Hippocampal formation (tissue), 2 donors: Measurements from ENCODE around the gene PRKD2.
"Not testable (repeated sequence)": the region's sequence is repeated elsewhere in the genome, so short reads cannot be mapped to it uniquely, and the experiment has no call there.

ENCODE experiments used
- DNase-seq, 2 donors: peaks; one replicate each; lab custom pipeline; 2025; lab: John Stamatoyannopoulos, UW

PRKD2 gene

DNA sequence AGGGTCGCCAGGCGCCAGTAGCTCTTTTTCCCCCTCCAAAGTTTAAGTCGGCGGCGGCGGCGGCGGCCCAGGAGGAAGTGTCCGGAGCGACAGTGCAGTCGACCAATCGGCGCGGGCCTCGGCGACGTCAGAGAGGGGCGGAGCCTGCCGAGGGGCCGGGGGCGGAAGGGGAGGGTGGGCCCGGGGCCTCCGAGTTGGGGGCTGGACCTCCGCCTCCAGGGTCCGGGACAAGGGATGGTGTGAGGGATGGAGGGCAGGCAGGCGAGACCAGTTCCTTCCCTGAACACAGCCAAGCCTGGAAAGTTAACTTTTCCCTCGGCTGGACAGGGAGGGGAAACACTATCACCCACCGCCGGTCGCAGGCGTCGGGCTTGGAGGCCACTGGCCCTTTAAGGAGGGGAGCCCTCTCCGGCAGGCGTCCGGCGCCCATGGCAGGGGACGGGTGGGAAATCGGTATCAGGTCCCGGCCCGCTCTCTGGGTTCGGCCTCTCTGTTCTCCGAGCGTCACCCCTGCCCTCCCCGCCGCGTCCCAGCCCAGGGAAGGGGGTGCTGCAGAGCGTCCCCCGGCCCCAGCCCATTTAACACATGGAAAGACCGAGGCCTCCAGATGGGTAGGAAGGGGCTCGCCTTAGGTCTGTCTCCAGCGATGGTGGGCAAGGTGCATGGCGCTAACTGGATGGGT, at the start of gene PRKD2:
Gene PRKD2, minus strand, starts transcription at position 81 of the 682 bp plus-strand sequence. CDS start 744 bp downstream, outside the sequence.
- peak; percentile 40 to 78 for DNase-seq

DNA sequence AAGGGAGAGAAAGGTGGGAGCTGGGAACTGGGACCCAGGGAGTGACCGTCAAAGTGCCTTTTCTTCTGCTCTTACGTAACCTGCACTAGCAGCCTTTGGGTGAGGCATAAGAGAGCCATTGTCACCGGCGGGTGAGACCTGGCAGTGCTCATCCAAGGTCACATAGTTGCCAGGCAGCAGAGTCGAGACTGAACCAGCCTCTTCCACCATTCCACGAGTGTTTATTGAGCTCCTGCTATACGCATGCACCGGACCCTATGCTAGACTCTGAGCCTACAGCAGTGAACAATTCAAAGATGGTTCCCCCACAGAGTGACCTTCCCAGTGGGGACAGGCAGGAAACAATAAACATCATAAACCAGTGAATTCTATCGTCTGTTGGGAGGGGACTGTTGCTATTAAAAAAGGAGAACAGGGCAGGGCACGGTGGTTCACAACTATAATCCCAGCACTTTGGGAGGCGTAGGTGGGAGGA, 47.9 kb upstream of the PRKD2 start:
- no peak for DNase-seq

GRCh38 chr19:46762245-46762890, 45.5 kb upstream of the PRKD2 start:
- no peak for DNase-seq

GRCh38 chr19:46761418-46761831, 44.5 kb upstream of the PRKD2 start:
- no peak for DNase-seq

DNA sequence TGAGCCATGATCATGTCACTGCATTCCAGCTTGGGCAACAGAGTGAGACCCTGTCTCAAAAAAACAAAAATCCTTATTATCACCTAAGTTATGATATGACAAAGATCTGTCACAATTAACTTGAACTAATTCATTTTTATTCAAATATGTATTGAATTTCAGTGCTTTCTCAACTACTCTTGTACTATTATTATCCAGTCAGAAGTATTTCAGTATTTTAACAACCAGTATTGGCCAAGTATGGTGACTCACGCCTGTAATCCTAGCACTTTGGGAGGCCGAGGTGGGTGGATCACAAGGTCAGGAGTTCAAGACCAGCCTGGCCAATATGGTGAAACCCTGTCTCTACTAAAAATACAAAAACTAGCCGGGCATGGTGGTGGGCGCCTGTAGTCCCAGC, 44.0 kb upstream of the PRKD2 start:
- DNase-seq, result not testable (repeated sequence)

DNA sequence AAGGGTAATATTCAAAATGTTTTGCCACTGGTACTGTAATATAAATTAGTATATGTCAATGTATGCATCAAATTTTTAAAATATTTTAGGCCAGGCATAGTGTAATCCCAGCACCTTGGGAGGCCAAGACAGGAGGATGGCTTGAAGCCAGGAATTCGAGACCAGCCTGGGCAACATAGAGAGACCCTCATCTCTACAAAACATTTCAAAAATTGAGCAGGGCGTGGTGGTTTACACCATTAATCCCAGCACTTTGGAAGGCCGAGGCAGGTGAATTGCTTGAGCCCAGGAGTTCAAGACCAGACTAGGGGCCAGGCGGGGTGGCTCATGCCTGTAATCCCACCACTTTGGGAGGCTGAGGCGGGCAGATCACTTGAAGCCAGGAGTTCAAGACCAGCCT, 43.4 kb upstream of the PRKD2 start:
- DNase-seq, result no peak

DNA sequence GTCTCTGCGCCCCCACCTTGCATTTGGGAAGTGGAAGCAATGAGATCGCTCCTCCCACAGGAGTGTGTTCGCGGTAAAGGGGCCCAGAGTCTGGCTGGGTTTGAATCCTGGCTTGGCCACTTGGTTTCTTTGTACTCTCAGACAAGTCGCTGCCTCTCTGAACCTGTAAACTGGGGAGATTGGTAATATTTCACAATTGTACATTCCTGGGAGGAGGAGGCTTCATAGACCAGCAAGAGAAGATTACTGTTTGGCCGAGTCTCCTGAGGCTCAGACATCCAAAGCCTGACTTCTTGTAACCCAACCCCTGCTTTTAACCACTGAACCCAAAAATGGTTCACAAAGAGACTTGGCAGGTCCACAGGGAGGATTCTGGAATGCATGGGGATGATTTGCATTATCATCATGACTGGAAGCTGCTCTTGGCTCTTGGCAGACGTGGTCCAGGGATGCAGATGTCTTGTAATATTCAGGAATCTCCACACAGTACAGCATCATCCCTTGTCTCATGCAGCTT, 43.0 kb upstream of the PRKD2 start:
- no peak for DNase-seq

DNA sequence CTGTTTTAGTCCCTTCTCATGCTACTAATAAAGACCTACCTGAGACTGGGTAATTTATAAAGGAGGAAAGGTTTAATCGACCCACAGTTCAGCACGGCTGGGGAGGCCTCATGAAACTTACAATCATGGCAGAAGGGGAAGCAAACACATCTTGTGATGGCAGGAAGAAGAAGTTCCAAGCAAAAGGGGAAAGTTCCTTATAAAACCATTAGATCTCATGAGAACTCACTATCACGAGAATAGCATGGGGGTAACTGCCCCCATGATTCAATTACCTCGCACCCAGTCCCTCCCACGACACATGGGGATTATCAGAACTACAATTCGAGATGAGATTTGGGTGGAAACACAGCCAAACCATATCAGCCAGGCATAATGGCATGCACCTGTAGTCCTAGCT, 42.3 kb upstream of the PRKD2 start:
- DNase-seq, result no peak

GRCh38 chr19:46756544-46756888, 39.6 kb upstream of the PRKD2 start:
- DNase-seq, result no peak

GRCh38 chr19:46755853-46756543, 39.1 kb upstream of the PRKD2 start:
- DNase-seq, result no peak

- no peak for DNase-seq
Observed at GRCh38 chr19:46755077-46755852, 38.4 kb upstream of the PRKD2 start.

DNA sequence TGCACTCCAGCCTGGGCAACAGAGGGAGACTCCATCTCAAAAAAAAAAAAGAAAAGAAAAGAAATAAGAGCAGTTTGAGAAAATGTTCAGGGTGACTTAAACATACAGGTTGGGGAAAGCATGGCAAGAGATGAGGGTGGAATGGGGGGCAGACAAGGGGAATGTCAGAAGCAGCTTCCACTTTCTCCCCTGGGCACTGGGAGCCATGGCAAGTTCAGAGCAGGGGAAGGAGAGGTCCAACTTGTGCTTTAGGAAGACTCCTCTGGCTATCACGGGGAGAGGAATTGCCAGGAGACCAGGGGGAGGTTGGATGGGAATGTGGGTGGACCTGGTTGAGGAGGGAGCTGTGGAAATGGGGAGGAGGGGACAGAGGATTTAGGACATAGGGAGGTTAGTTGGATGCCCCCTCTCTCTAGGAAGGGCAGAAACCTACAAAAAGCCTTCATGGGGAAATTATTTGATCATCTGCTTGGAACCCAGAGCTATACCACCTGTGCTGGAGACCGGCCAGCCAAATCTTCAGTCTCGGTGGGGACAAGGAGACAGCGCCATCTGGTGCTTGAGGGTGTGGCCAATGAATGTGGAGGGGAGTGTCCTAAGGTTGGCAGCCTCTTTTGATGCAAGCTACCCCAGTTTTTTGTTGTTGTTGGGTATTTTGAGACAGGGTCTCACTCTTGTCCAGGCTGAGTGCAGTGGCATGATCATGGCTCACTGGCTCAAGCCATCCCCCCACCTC, 36.7 kb upstream of the PRKD2 start:
- no peak for DNase-seq

- peak in 1 of 2 donors; percentile 25 for DNase-seq
Observed at GRCh38 chr19:46748325-46749109, 31.6 kb upstream of the PRKD2 start.

DNA sequence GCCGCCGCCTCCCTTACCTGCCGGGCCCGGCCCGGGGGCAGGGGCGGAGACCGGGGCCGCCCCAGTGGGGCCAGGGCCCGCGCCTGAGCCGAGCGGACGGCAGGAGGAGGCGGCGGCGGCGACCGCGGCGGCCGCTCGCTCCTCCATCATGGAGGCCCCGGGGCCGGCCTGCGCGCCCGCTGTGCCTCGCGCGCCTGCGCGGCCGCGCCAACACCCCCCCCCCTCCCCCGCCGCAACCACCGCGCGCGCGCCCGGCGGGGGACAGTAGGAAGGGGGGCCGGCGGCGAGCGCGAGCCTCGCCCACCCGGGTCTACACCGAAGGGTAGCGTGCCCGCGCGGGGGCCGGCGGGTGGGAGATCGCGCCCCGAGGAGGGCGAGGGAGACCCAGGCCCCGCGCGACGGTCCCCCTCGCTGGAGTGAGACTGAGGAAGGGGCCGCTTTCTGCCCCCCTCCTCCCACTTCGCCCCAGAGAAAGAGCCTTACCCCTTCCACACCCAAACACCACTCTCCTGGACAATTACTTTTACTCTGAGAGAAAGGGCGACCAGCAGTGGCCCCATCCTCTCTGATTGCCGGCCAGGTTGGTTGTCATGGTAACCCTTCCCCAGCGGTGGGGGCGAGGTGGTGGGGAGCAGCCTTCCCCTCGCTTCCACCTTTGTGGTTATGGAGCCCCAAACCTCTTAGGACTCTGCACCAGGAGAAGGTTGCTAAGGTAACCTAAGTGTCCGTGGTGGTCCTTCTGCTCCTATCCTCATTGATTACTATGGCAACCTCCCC, 29.6 kb upstream of the PRKD2 start, which contains the start of gene STRN4:
Gene STRN4, minus strand, starts transcription at position 170 of the 777 bp plus-strand sequence. Its CDS starts 20 bp downstream, at position 150.
- peak; percentile 30 to 45 for DNase-seq

DNA sequence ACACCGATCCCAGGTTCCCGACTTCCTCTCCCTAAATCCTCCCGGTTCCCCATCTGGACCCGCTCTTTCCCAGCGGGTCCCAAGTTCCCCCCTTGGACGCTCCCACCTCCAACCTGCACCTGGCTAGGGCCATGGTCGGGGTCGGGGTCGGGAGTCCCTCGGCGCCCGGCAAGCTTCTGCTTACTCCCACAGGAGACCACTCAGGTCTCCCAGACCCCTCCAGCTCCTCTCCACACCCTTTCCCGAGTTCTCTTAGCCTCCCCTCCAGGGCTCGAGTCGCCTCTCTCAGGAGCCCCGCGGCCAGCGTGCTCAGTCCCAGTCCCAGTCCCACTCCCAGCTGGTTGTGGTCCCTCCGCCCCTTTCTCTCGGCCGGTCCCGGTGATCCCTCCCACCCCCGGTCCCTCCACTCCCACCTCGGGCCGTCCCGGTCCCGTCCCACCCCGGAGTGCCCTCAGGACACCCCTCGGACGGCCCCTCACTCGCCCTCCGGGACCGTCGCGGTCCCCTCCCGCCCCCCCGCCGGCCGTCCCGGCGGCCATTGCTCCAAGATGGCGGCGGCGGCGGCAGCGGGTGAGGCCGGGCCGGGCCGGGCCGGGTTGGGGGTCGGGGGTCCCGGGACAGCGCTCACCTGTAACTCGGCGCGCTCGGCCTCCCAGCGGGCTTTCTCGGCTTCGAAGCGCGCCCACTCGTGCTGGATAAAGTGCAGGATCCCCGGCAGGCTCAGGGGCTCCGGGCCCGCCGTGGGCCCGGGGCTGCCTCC, 28.8 kb upstream of the PRKD2 start, which contains the start of gene FKRP:
Gene FKRP, plus strand, starts transcription at position 537 of the 760 bp plus-strand sequence. CDS start 9,394 bp downstream, outside the sequence.
- DNase-seq, result peak in 1 of 2 donors; percentile 26

GRCh38 chr19:46745030-46745429, 28.1 kb upstream of the PRKD2 start:
- DNase-seq, result no peak

DNA sequence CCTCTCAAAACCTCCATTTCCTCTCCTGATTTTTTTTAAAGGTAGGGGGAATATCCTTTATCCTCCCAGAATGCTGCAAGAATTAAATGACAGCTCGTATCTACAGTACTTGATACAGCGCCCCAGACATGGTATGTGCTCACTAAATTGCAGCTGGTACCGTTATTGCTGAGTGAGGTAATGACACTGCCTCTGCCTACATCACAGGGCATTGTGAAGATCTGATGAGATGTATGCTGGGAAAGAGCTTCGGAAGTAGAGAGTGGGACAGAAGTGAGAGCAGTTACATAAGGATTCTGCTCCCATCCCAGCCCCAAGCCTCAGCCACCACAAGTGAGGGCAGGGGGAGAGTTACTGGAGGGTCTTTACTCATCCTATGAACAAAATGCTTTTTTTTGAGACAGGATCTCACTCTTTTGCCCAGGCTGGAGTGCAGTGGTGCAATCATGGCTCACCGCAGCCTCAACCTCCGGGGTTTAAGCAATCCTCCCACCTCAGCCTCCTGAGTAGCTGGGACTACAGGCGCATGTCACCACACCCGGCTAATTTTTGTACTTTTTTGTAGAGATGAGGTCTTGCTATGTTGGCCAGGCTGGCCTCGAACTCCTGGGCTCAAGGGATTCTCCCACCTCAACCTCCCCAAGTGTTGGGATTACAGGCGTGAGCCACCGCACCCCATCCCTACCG, 27.2 kb upstream of the PRKD2 start:
- DNase-seq, result no peak

GRCh38 chr19:46742926-46743480, 26.1 kb upstream of the PRKD2 start:
- DNase-seq, result no peak
